ENCODE data around the gene SLC38A9. TPM values are rescaled to one million over a fixed set of nuclear protein-coding genes. Genes with fewer than 3 reads are reported as not detected.
"Not testable (repeated sequence)": the region's sequence is repeated elsewhere in the genome, so short reads cannot be mapped to it uniquely, and the experiment has no call there.

SLC38A9 gene, protein sequence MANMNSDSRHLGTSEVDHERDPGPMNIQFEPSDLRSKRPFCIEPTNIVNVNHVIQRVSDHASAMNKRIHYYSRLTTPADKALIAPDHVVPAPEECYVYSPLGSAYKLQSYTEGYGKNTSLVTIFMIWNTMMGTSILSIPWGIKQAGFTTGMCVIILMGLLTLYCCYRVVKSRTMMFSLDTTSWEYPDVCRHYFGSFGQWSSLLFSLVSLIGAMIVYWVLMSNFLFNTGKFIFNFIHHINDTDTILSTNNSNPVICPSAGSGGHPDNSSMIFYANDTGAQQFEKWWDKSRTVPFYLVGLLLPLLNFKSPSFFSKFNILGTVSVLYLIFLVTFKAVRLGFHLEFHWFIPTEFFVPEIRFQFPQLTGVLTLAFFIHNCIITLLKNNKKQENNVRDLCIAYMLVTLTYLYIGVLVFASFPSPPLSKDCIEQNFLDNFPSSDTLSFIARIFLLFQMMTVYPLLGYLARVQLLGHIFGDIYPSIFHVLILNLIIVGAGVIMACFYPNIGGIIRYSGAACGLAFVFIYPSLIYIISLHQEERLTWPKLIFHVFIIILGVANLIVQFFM
- 12.5 and 25.1 TPM in 2 replicates for polyA plus RNA-seq (2011; rRNA removed)
- 12.4 and 12.5 TPM in 2 replicates for polyA minus RNA-seq (2011; rRNA and poly(A)+ RNA removed)

DNA sequence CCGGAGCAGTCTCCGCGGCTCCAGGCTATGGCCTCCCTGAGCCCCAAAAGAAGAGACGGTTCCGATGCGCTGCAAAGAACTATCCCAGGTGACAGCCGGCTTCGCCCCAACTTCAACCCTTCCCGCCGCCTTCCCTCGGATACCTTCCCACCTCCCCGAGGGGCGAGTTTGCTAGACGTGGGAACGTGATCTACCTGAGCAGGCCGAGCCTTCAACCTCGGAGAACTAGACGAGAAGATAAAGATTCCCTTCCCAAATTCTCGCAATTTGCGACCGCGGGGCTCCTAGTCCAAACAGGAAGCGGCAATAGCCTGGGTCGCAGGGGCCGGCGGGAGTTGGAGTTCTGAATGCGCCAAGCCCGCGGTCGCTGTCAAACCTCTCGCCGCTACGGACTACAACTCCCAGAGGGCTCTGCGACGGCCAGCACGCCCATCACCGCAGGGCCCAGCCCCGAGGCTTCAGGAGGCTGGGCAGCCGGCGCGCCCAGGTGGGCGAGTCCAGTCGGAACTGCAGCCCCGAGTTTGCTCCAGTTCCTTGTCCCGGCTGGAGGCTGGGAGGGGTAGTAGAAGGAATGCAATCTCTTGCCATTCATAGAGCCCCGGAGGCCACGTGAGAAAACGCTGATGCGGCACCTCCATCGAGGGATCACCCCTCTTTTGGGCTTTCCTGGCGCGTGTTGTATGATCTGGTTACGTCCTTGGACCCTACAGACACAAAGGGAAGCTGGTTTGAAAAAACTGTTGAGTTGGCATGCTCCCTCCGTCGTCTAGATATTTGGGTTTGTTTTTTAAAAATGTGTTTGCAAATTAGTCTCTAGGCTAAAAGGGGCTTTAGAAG is at the start of gene SLC38A9:
Gene SLC38A9, minus strand, starts transcription at position 302 of the 837 bp plus-strand sequence. CDS start 14,366 bp downstream, outside the sequence.
- Histone ChIP-seq H3K4me3 (ENCODE audit: low read depth, low read length) (peak within 1 kb of the TSS; percentile 79), H3K36me3 (ENCODE audit: control insufficient read depth, insufficient read depth, low read length) (peaks cover 2% of the 10 kb centered on the region; the same call in 1 of the 2 replicates), H3K27me3 (ENCODE audit: control insufficient read depth, insufficient read depth, low read length) (no peaks in the 10 kb centered on the region)
- ChIA-PET CTCF (no interaction called here), POLR2A (no interaction called here)
- peak; percentile 46 for DNase-seq (ENCODE audit: low read depth)
- no peak for TF ChIP-seq CTCF (IDR thresholded peaks at IDR 0.05; ENCODE audit: insufficient read depth, low read depth, low read length)

DNA sequence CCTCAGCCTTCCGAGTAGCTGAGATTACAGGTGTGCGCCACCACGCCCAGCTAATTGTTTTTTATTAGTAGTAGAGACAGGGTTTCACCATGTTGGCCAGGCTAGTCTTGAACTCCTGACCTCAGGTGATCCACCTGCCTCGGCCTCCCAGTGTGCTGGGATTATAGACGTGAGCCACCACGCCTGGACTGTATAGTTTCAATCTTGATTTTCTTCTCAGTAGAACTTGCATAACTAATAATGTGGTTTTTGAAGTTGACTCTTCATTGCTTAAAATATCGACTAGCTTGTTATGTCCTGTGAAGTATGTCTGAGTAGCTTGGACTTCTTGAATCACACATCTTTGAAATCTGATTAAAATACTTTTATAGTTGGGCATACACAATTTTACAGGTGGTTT is 49.6 kb upstream of the SLC38A9 start:
- DNase-seq (ENCODE audit: low read depth); H3K4me3 ChIP-seq (ENCODE audit: low read depth, low read length); H3K27me3 ChIP-seq (ENCODE audit: control insufficient read depth, insufficient read depth, low read length); H3K36me3 ChIP-seq (ENCODE audit: control insufficient read depth, insufficient read depth, low read length); CTCF ChIA-PET; POLR2A ChIA-PET: not testable (repeated sequence)

GRCh38 chr5:55758714-55759113 is 46.6 kb upstream of the SLC38A9 start:
- POLR2A ChIA-PET: interaction anchor here (0.6 kb wide), 1 partner anchor 57 kb away, joined by 7 read pairs; no protein-coding TSS in a partner anchor
- H3K27me3 ChIP-seq (ENCODE audit: control insufficient read depth, insufficient read depth, low read length): peaks cover 2% of the 10 kb centered on the region; the same call in 1 of the 2 replicates
- H3K36me3 ChIP-seq (ENCODE audit: control insufficient read depth, insufficient read depth, low read length): no peaks in the 10 kb centered on the region
- H3K4me3 ChIP-seq (ENCODE audit: low read depth, low read length): no peak overlapping the region
- CTCF ChIA-PET: interaction anchor here (0.9 kb wide), 1 partner anchor 9 kb away, joined by 3 read pairs; no protein-coding TSS in a partner anchor
- no peak for TF ChIP-seq CTCF (IDR thresholded peaks at IDR 0.05; ENCODE audit: insufficient read depth, low read depth, low read length)
- DNase-seq (ENCODE audit: low read depth): no peak

DNA sequence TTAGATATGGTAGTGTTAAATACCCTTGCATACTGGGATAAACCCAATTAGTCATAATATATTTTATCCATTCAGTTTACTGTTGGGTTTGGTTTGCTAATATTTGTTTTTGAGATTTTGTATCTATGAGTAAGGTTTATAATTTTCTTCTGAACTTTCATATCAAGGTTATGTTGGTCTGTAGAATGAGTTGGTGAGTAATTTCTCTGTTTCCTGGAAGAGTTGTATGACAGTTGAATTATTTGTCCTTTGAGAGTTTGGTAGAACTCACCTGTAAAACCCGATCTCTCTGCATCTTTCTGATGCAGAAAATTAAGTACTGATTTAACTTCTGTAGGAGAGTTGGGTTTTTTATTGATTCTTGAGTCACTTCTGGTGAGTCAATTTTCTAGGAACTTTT is 46.1 kb upstream of the SLC38A9 start:
- ChIA-PET POLR2A (interaction anchor here (0.6 kb wide), 1 partner anchor 57 kb away, joined by 7 read pairs; no protein-coding TSS in a partner anchor), CTCF (no interaction called here)
- H3K4me3 ChIP-seq (ENCODE audit: low read depth, low read length): no peak overlapping the region
- no peak for DNase-seq (ENCODE audit: low read depth)
- peaks cover 2% of the 10 kb centered on the region; the same call in 1 of the 2 replicates for H3K27me3 ChIP-seq (ENCODE audit: control insufficient read depth, insufficient read depth, low read length)
- no peak for TF ChIP-seq CTCF (IDR thresholded peaks at IDR 0.05; ENCODE audit: insufficient read depth, low read depth, low read length)
- no peaks in the 10 kb centered on the region for H3K36me3 ChIP-seq (ENCODE audit: control insufficient read depth, insufficient read depth, low read length)

DNA sequence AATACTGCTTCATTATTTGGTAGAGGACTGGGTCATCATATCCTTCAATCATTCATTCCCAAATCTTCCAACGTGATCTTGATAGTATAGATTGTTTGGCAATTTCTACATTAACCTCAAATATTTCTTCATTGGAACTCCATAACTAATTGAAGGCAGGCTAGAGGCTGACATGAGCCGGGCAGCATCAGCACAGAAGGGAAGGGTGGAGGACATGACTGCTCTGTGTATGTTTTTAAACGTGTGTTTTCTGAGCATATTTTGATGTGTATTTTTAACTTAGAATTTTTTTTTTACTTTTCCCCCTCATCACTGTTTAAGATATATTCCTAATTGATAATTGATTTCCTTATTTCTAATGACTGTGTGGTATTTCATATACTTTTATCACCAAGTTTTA is 38.4 kb upstream of the SLC38A9 start:
- H3K36me3 ChIP-seq (ENCODE audit: control insufficient read depth, insufficient read depth, low read length): no peaks in the 10 kb centered on the region
- no peak overlapping the region for H3K4me3 ChIP-seq (ENCODE audit: low read depth, low read length)
- ChIA-PET POLR2A (no interaction called here), CTCF (no interaction called here)
- H3K27me3 ChIP-seq (ENCODE audit: control insufficient read depth, insufficient read depth, low read length): peaks cover 1% of the 10 kb centered on the region; the same call in 1 of the 2 replicates
- DNase-seq (ENCODE audit: low read depth): no peak
- TF ChIP-seq CTCF (IDR thresholded peaks at IDR 0.05; ENCODE audit: insufficient read depth, low read depth, low read length): no peak
